ENCODE measurements around the gene INSRR. TPM values are rescaled to one million over a fixed set of nuclear protein-coding genes. Genes with fewer than 3 reads are reported as not detected.

INSRR gene
- polyA plus RNA-seq, 2 of the 4 experiments (the other 2 are of a cell fraction) = not detected

- TF ChIP-seq HOXB5 (CRISPR knock-in tag; IDR thresholded peaks at IDR 0.05) (no peak), ZC3H11A (IDR thresholded peaks at IDR 0.05) (no peak), HES2 (IDR thresholded peaks at IDR 0.05) (no peak), RNF2 (IDR thresholded peaks at IDR 0.05; ENCODE audit: borderline replicate concordance, low read depth) (no peak), BCL3 (IDR thresholded peaks at IDR 0.05) (no peak), EHMT2 (IDR thresholded peaks at IDR 0.05; ENCODE audit: low read depth) (no peak), CBX2 (IDR thresholded peaks at IDR 0.05; ENCODE audit: borderline replicate concordance, low read depth) (no peak)
Observed at GRCh38 chr1:156795374-156795733, 63.6 kb downstream of the INSRR start (continued).

GRCh38 chr1:156794506-156795373 is 64.2 kb downstream of the INSRR start:
- WGBS (ENCODE audit: missing lambda C conversion rate) = 69% methylated on average over 7 of the region's 7 CpGs
- no peaks in the 10 kb centered on the region for H3K4me1 ChIP-seq
- ChIA-PET POLR2A (interaction anchor here (0.6 to 1.8 kb wide), 3 partner anchors 65 to 243 kb away, joined by 4 to 6 read pairs (median 6); partner anchors contain the start of genes ISG20L2 and METTL25B), CTCF (interaction anchor here (0.8 to 27.2 kb wide), 14 partner anchors 11 to 133 kb away, joined by 3 to 480 read pairs (median 12); partner anchors contain the start of genes INSRR, LRRC71, NTRK1 and PEAR1)
- ATAC-seq (no peak), DNase-seq (ENCODE audit: low read depth in 1 of 2, low spot score in 1 of 2) (no peak), FAIRE-seq (no peak)
- H3K27ac ChIP-seq = no peak overlapping the region
- no peak overlapping the region for H3K4me3 ChIP-seq
- TF ChIP-seq EHF (CRISPR knock-in tag; IDR thresholded peaks at IDR 0.05) (no peak), SREBF2 (IDR thresholded peaks at IDR 0.05) (no peak), CBX8 (IDR thresholded peaks at IDR 0.05) (no peak), ZSCAN20 (CRISPR knock-in tag; IDR thresholded peaks at IDR 0.05) (no peak)
- no peaks in the 10 kb centered on the region for H3K9me3 ChIP-seq
- no peak overlapping the region for H3K4me2 ChIP-seq

Other genes with a start within 250 kb of the INSRR start
- gene HAPLN2, start 239.7 kb downstream of the INSRR start, polyA plus RNA-seq (2011; rRNA removed) = 0.11 and 0.23 TPM in 2 replicates
- 0.10 to 0.16 TPM (median 0.13 TPM) in 3 replicates for gene HAPLN2, start 239.7 kb downstream of the INSRR start, polyA plus RNA-seq (2017; fragmentation: RNase III; extraction: RNeasy Plus Mini Kit Qiagen cat#74134 plus additional on column Dnase treatment)
- gene BCAN, start 217.0 kb downstream of the INSRR start, polyA plus RNA-seq (2011; rRNA removed) = 0.12 TPM in 1 of 2 replicates, not detected in the other
- not detected in 3 replicates for gene BCAN, start 217.0 kb downstream of the INSRR start, polyA plus RNA-seq (2017; fragmentation: RNase III; extraction: RNeasy Plus Mini Kit Qiagen cat#74134 plus additional on column Dnase treatment)
- gene NES, start 181.7 kb downstream of the INSRR start, polyA plus RNA-seq (2011; rRNA removed) = 0.57 and 0.65 TPM in 2 replicates
- gene NES, start 181.7 kb downstream of the INSRR start, polyA plus RNA-seq (2017; fragmentation: RNase III; extraction: RNeasy Plus Mini Kit Qiagen cat#74134 plus additional on column Dnase treatment) = 2.1 to 2.8 TPM (median 2.1 TPM) in 3 replicates
- gene CRABP2, start 153.5 kb downstream of the INSRR start, polyA plus RNA-seq (2011; rRNA removed) = 1.4 and 1.7 TPM in 2 replicates
- 15.6 to 19.1 TPM (median 17.9 TPM) in 3 replicates for gene CRABP2, start 153.5 kb downstream of the INSRR start, polyA plus RNA-seq (2017; fragmentation: RNase III; extraction: RNeasy Plus Mini Kit Qiagen cat#74134 plus additional on column Dnase treatment)
- gene METTL25B, start 130.6 kb downstream of the INSRR start, polyA plus RNA-seq (2011; rRNA removed) = 18.5 and 22.1 TPM in 2 replicates
- 15.7 to 21.7 TPM (median 16.7 TPM) in 3 replicates for gene METTL25B, start 130.6 kb downstream of the INSRR start, polyA plus RNA-seq (2017; fragmentation: RNase III; extraction: RNeasy Plus Mini Kit Qiagen cat#74134 plus additional on column Dnase treatment)
- 42.5 and 55.7 TPM in 2 replicates for gene ISG20L2, start 130.4 kb downstream of the INSRR start, polyA plus RNA-seq (2011; rRNA removed)
- 27.6 to 31.4 TPM (median 29.6 TPM) in 3 replicates for gene ISG20L2, start 130.4 kb downstream of the INSRR start, polyA plus RNA-seq (2017; fragmentation: RNase III; extraction: RNeasy Plus Mini Kit Qiagen cat#74134 plus additional on column Dnase treatment)
- gene MRPL24, start 118.0 kb downstream of the INSRR start, polyA plus RNA-seq (2011; rRNA removed) = 170 and 246 TPM in 2 replicates
- gene MRPL24, start 118.0 kb downstream of the INSRR start, polyA plus RNA-seq (2017; fragmentation: RNase III; extraction: RNeasy Plus Mini Kit Qiagen cat#74134 plus additional on column Dnase treatment) = 195 to 207 TPM (median 198 TPM) in 3 replicates
- gene HDGF, start 107.4 kb downstream of the INSRR start, polyA plus RNA-seq (2011; rRNA removed) = 271 and 299 TPM in 2 replicates
- gene HDGF, start 107.4 kb downstream of the INSRR start, polyA plus RNA-seq (2017; fragmentation: RNase III; extraction: RNeasy Plus Mini Kit Qiagen cat#74134 plus additional on column Dnase treatment) = 404 to 428 TPM (median 419 TPM) in 3 replicates
- 52.0 and 65.3 TPM in 2 replicates for gene PRCC, start 91.6 kb downstream of the INSRR start, polyA plus RNA-seq (2011; rRNA removed)
- gene PRCC, start 91.6 kb downstream of the INSRR start, polyA plus RNA-seq (2017; fragmentation: RNase III; extraction: RNeasy Plus Mini Kit Qiagen cat#74134 plus additional on column Dnase treatment) = 42.8 to 45.5 TPM (median 44.5 TPM) in 3 replicates
- 1.4 and 1.8 TPM in 2 replicates for gene SH2D2A, start 42.3 kb downstream of the INSRR start, polyA plus RNA-seq (2011; rRNA removed)
- gene SH2D2A, start 42.3 kb downstream of the INSRR start, polyA plus RNA-seq (2017; fragmentation: RNase III; extraction: RNeasy Plus Mini Kit Qiagen cat#74134 plus additional on column Dnase treatment) = 1.6 to 1.8 TPM (median 1.8 TPM) in 3 replicates
- 0.05 and 0.07 TPM in 2 replicates for gene NTRK1, start 1.7 kb upstream of the INSRR start, polyA plus RNA-seq (2011; rRNA removed)
- 0.08 to 0.18 TPM (median 0.10 TPM) in 3 replicates for gene NTRK1, start 1.7 kb upstream of the INSRR start, polyA plus RNA-seq (2017; fragmentation: RNase III; extraction: RNeasy Plus Mini Kit Qiagen cat#74134 plus additional on column Dnase treatment)
- 1.7 and 2.9 TPM in 2 replicates for gene PEAR1, start 34.6 kb upstream of the INSRR start, polyA plus RNA-seq (2011; rRNA removed)
- gene PEAR1, start 34.6 kb upstream of the INSRR start, polyA plus RNA-seq (2017; fragmentation: RNase III; extraction: RNeasy Plus Mini Kit Qiagen cat#74134 plus additional on column Dnase treatment) = 5.0 to 7.5 TPM (median 6.3 TPM) in 3 replicates
- 0.15 TPM in 1 of 2 replicates, not detected in the other for gene LRRC71, start 61.5 kb upstream of the INSRR start, polyA plus RNA-seq (2011; rRNA removed)
- gene LRRC71, start 61.5 kb upstream of the INSRR start, polyA plus RNA-seq (2017; fragmentation: RNase III; extraction: RNeasy Plus Mini Kit Qiagen cat#74134 plus additional on column Dnase treatment) = 0.10 to 0.33 TPM (median 0.14 TPM) in 3 replicates
- gene ARHGEF11, start 186.6 kb upstream of the INSRR start, polyA plus RNA-seq (2011; rRNA removed) = 17.1 and 21.3 TPM in 2 replicates
- 13.7 to 15.7 TPM (median 14.9 TPM) in 3 replicates for gene ARHGEF11, start 186.6 kb upstream of the INSRR start, polyA plus RNA-seq (2017; fragmentation: RNase III; extraction: RNeasy Plus Mini Kit Qiagen cat#74134 plus additional on column Dnase treatment)
- not detected in 2 replicates for gene ETV3L, start 240.7 kb upstream of the INSRR start, polyA plus RNA-seq (2011; rRNA removed)
- not detected in 3 replicates for gene ETV3L, start 240.7 kb upstream of the INSRR start, polyA plus RNA-seq (2017; fragmentation: RNase III; extraction: RNeasy Plus Mini Kit Qiagen cat#74134 plus additional on column Dnase treatment)

Measured in A549 (cell line).